Lower leg skin (tissue), 3 donors: ENCODE results near the gene EDEM2.
"Not testable (repeated sequence)": the region's sequence is repeated elsewhere in the genome, so short reads cannot be mapped to it uniquely, and the experiment has no call there.

ENCODE experiments used
- POLR2A ChIP-seq, 2 donors: fragments of 450-650 bp; IDR thresholded peaks; one replicate each; pipeline ENCODE4 v1.6.1; 2016 to 2017; ENCODE audit warnings: antibody characterized with exemption in 2 of 2, mild to moderate bottlenecking in 1 of 2, moderate library complexity in 1 of 2
- TF ChIP-seq, protein P1 (sequence below), 3 donors: fragments of 450-650 bp; IDR thresholded peaks; one replicate each; pipeline ENCODE4 v1.5.1; 2016; ENCODE audit warnings: antibody characterized with exemption in 3 of 3, mild to moderate bottlenecking in 3 of 3, moderate library complexity in 2 of 3

DNA sequence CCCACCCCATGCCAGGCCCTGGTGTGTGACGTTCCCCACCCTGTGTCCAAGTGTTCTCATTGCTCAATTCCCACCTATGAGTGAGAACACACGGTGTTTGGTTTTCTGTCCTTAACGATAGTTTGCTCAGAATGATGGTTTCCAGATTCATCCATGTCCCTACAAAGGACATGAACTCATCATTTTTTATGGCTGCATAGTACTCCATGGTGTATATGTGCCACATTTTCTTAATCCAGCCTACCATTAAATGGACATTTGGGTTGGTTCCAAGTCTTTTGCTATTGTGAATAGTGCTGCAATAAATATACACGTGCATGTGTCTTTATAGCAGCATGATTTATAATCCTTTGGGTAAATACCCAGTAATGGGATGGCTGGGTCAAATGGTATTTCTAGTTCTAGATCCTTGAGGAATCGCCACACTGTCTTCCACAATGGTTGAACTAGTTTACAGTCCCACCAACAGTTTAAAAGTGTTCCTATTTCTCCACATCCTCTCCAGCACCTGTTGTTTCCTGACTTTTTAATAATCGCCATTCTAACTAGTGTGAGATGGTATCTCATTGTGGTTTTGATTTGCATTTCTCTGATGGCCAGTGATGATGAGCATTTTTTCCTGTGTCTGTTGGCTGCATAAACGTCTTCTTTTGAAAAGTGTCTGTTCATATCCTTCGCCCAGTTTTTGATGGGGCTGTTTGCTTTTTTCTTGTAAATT lies 75.5 kb downstream of the EDEM2 start:
- TF ChIP-seq, protein P1, sequence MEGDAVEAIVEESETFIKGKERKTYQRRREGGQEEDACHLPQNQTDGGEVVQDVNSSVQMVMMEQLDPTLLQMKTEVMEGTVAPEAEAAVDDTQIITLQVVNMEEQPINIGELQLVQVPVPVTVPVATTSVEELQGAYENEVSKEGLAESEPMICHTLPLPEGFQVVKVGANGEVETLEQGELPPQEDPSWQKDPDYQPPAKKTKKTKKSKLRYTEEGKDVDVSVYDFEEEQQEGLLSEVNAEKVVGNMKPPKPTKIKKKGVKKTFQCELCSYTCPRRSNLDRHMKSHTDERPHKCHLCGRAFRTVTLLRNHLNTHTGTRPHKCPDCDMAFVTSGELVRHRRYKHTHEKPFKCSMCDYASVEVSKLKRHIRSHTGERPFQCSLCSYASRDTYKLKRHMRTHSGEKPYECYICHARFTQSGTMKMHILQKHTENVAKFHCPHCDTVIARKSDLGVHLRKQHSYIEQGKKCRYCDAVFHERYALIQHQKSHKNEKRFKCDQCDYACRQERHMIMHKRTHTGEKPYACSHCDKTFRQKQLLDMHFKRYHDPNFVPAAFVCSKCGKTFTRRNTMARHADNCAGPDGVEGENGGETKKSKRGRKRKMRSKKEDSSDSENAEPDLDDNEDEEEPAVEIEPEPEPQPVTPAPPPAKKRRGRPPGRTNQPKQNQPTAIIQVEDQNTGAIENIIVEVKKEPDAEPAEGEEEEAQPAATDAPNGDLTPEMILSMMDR (IDR thresholded peaks at IDR 0.05): not testable (repeated sequence)
- TF ChIP-seq POLR2A (IDR thresholded peaks at IDR 0.05): not testable (repeated sequence)
